A549 treated with CORT108297 at 1 μM for 4 hours (cell line): ENCODE data around the gene H19. TPM values are rescaled to one million over a fixed set of nuclear protein-coding genes. Genes with fewer than 3 reads are reported as not detected.

Experiments
- total RNA-seq: library from RNA; stranded (reverse); fragments of 200-300 nt; extraction: Qiagen RNA extraction; gene quantifications from 5 replicates; pipeline ENCODE4 v1.2.3, GENCODE V29; 2022

The H19 gene
- total RNA-seq, result 5.3 to 14.5 TPM (median 10.2 TPM) in 5 replicates

DNA sequence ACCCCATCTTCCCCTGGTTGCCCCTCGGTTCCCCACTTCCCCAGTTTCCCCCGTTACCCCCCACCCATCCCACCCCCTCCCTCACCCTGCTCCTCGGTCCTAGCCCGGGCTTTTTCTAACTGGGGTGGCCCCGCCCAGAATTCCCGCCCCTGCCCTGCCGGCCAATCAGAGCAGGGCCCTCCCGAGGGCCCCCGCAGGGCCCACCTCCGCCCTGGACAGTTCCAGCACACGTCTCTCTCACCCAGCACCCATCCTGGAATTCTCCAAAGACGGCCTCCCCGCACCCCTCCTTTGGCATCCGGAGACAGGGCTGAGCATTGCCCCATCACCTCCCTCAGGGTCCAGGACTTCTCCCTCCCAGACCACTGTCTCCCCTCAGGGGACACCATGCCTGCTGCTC lies at the start of gene H19:
H19 (minus strand) TSS at position 88 of the 400 bp plus-strand sequence.

DNA sequence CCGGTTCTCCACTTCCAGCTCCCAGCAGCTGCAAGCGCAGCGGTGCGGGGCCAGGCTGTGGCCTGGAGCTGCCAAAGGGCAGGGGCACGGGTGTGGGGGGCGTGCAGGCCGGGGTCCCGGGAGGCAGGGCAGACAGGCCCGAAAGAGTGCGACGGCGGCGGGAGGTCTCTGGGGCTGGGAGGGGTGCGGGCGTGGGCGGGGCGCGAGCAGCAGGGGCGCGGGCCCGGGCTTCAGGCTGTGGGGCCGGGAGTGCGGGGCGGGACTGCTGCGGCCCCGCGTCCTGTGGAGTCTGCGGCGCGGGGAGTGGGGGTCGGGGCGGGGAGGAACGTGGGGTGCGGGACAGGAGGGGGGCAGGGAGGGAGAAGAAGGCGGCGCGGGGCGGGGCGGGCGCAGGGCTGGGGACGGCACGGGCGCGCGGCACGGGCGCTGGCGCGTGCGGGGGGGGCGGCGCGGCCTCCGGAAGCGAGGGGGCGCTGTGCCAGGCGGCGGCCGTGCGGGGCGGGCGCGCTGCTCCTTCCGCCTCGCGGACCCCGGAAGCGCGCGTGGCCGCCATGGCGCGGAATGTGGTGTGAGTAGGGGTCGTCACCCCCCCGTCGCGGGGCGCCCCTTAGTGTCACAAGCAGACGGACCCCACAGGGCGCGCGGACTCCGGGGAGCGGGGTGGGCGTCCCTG lies 50.7 kb downstream of the H19 start, which contains the start of gene MRPL23:
MRPL23 (plus strand) TSS at position 521 of the 673 bp plus-strand sequence; CDS start at position 552, 31 bp downstream.

Other genes starting within 250 kb of the H19 start
- gene IFITM10, start 247.2 kb downstream of the H19 start, total RNA-seq, result 0.54 to 1.3 TPM (median 1.2 TPM) in 5 replicates
- gene CTSD, start 233.9 kb downstream of the H19 start, total RNA-seq, result 335 to 563 TPM (median 509 TPM) in 5 replicates
- 0.05 to 0.39 TPM (median 0.06 TPM) in 3 of 5 replicates, not detected in the others for gene SYT8, start 162.9 kb downstream of the H19 start, total RNA-seq
- 0.25 TPM in 1 of 5 replicates, not detected in the others for gene TNNI2, start 158.9 kb downstream of the H19 start, total RNA-seq
- 0.55 to 2.7 TPM (median 1.6 TPM) in 5 replicates for gene LSP1, start 144.8 kb downstream of the H19 start, total RNA-seq
- not detected in 5 replicates for gene PRR33, start 105.9 kb downstream of the H19 start, total RNA-seq
- gene TNNT3, start 78.1 kb downstream of the H19 start, total RNA-seq, result not detected in 5 replicates
- 133 to 163 TPM (median 158 TPM) in 5 replicates for gene MRPL23, start 50.5 kb downstream of the H19 start, total RNA-seq
- 1.5 to 2.9 TPM (median 2.8 TPM) in 5 replicates for gene IGF2, start 141.5 kb upstream of the H19 start, total RNA-seq
- gene INS, start 163.4 kb upstream of the H19 start, total RNA-seq, result not detected in 5 replicates
- 0.06 to 0.23 TPM in 2 of 5 replicates, not detected in the others for gene TH, start 174.0 kb upstream of the H19 start, total RNA-seq